GM21526 (cell line): ENCODE measurements around the gene ZDHHC12.

Experiments used
- ATAC-seq: cut with Tn5 transposase; IDR thresholded peaks from one replicate; pipeline ENCODE4 v1.9.1; 2021; ENCODE audit warnings: moderate library complexity; ENCODE audit not compliant: unreplicated experiment, low FRiP score

Gene ZDHHC12

GRCh38 chr9:128731093-128731492 lies 7.2 kb upstream of the ZDHHC12 start:
- no peak for ATAC-seq

GRCh38 chr9:128729766-128730517 lies 6.0 kb upstream of the ZDHHC12 start:
- ATAC-seq, result no peak

GRCh38 chr9:128729302-128729701 lies 5.4 kb upstream of the ZDHHC12 start:
- ATAC-seq, result no peak

GRCh38 chr9:128728298-128728697 lies 4.4 kb upstream of the ZDHHC12 start:
- no peak for ATAC-seq

GRCh38 chr9:128727640-128728248 lies 3.8 kb upstream of the ZDHHC12 start:
- ATAC-seq, result no peak

GRCh38 chr9:128724744-128725211 lies 851 bp upstream of the ZDHHC12 start:
- ATAC-seq, result peak; percentile 3

- no peak for ATAC-seq
Measured at GRCh38 chr9:128723352-128723865, 518 bp downstream of the ZDHHC12 start.

- ATAC-seq, result no peak
Measured at GRCh38 chr9:128722380-128723351, 1.3 kb downstream of the ZDHHC12 start.

GRCh38 chr9:128721487-128722010 lies 2.4 kb downstream of the ZDHHC12 start:
- no peak for ATAC-seq

GRCh38 chr9:128720841-128721486 lies 3.0 kb downstream of the ZDHHC12 start:
- no peak for ATAC-seq

GRCh38 chr9:128719919-128720605 lies 3.9 kb downstream of the ZDHHC12 start:
- no peak for ATAC-seq

GRCh38 chr9:128718475-128718874 lies 5.5 kb downstream of the ZDHHC12 start:
- no peak for ATAC-seq

GRCh38 chr9:128718047-128718446 lies 5.9 kb downstream of the ZDHHC12 start:
- no peak for ATAC-seq

- no peak for ATAC-seq
Measured at GRCh38 chr9:128716581-128717254, 7.2 kb downstream of the ZDHHC12 start.

GRCh38 chr9:128715436-128715750 lies 8.5 kb downstream of the ZDHHC12 start:
- no peak for ATAC-seq

GRCh38 chr9:128714586-128715435 lies 9.1 kb downstream of the ZDHHC12 start:
- no peak for ATAC-seq

GRCh38 chr9:128713941-128714573 lies 9.9 kb downstream of the ZDHHC12 start:
- no peak for ATAC-seq

GRCh38 chr9:128713411-128713780 lies 10.5 kb downstream of the ZDHHC12 start:
- no peak for ATAC-seq
